GM18870 (cell line): ENCODE results near the gene SMAD1.
A peak's percentile ranks its signal among the peaks of the same experiment; 100 is the strongest.

Source experiments
- ATAC-seq: cut with Tn5 transposase; IDR thresholded peaks from one replicate; pipeline ENCODE4 v1.9.1; 2021; ENCODE audit warnings: moderate library complexity; ENCODE audit not compliant: unreplicated experiment

SMAD1 gene

GRCh38 chr4:145488310-145488709 lies 6.7 kb downstream of the SMAD1 start:
- no peak for ATAC-seq

- ATAC-seq, result no peak
These were observed 7.9 kb downstream of the SMAD1 start for GRCh38 chr4:145489556-145489955.

- no peak for ATAC-seq
These were observed 8.7 kb downstream of the SMAD1 start for GRCh38 chr4:145490361-145490760.

GRCh38 chr4:145490796-145491195 lies 9.1 kb downstream of the SMAD1 start:
- ATAC-seq, result no peak

GRCh38 chr4:145492376-145492775 lies 10.7 kb downstream of the SMAD1 start:
- ATAC-seq, result no peak

- no peak for ATAC-seq
These were observed 11.5 kb downstream of the SMAD1 start for GRCh38 chr4:145493166-145493565.

GRCh38 chr4:145494666-145495270 lies 13.1 kb downstream of the SMAD1 start:
- no peak for ATAC-seq

- no peak for ATAC-seq
These were observed 14.6 kb downstream of the SMAD1 start for GRCh38 chr4:145496292-145496691.

- ATAC-seq, result no peak
These were observed 15.8 kb downstream of the SMAD1 start for GRCh38 chr4:145497199-145498149.

- peak; percentile 71 for ATAC-seq
These were observed 16.8 kb downstream of the SMAD1 start for GRCh38 chr4:145498430-145498829.

GRCh38 chr4:145501051-145501660 lies 19.5 kb downstream of the SMAD1 start:
- ATAC-seq, result no peak

GRCh38 chr4:145502809-145503208 lies 21.2 kb downstream of the SMAD1 start:
- no peak for ATAC-seq

- ATAC-seq, result no peak
These were observed 21.9 kb downstream of the SMAD1 start for GRCh38 chr4:145503486-145504072.

- no peak for ATAC-seq
These were observed 24.3 kb downstream of the SMAD1 start for GRCh38 chr4:145505995-145506394.

GRCh38 chr4:145507636-145508035 lies 26.0 kb downstream of the SMAD1 start:
- no peak for ATAC-seq

- ATAC-seq, result no peak
These were observed 30.4 kb downstream of the SMAD1 start for GRCh38 chr4:145511913-145512522.

- ATAC-seq, result no peak
These were observed 31.5 kb downstream of the SMAD1 start for GRCh38 chr4:145513020-145513621.

- no peak for ATAC-seq
These were observed 38.5 kb downstream of the SMAD1 start for GRCh38 chr4:145520172-145520571.

- ATAC-seq, result no peak
These were observed 39.6 kb downstream of the SMAD1 start for GRCh38 chr4:145521282-145521681.

- no peak for ATAC-seq
These were observed 41.5 kb downstream of the SMAD1 start for GRCh38 chr4:145523117-145523516.

GRCh38 chr4:145524552-145524951 lies 42.9 kb downstream of the SMAD1 start:
- ATAC-seq, result no peak
